ENCODE measurements around the gene KRTAP10-7.
"Not testable (repeated sequence)": the region's sequence is repeated elsewhere in the genome, so short reads cannot be mapped to it uniquely, and the experiment has no call there.

Gene KRTAP10-7

GRCh38 chr21:44590897-44591800 is 9.2 kb upstream of the KRTAP10-7 start:
- DNase-seq, result not testable (repeated sequence)

DNA sequence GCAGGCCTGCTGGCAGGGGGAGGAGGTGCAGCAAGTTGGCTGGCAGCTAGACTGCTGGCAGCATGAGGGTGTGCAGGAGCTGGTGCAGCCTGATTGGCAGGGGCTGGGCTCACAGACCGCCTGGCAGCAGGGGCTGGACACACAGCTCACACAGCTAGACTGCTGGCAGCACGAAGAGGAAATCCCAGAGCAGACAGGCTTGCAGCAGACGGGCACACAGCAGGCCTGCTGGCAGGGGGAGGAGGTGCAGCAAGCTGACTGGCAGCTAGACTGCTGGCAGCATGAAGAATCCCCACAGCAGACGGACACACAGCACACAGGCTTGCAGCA is 8.6 kb upstream of the KRTAP10-7 start:
- not testable (repeated sequence) for DNase-seq

DNA sequence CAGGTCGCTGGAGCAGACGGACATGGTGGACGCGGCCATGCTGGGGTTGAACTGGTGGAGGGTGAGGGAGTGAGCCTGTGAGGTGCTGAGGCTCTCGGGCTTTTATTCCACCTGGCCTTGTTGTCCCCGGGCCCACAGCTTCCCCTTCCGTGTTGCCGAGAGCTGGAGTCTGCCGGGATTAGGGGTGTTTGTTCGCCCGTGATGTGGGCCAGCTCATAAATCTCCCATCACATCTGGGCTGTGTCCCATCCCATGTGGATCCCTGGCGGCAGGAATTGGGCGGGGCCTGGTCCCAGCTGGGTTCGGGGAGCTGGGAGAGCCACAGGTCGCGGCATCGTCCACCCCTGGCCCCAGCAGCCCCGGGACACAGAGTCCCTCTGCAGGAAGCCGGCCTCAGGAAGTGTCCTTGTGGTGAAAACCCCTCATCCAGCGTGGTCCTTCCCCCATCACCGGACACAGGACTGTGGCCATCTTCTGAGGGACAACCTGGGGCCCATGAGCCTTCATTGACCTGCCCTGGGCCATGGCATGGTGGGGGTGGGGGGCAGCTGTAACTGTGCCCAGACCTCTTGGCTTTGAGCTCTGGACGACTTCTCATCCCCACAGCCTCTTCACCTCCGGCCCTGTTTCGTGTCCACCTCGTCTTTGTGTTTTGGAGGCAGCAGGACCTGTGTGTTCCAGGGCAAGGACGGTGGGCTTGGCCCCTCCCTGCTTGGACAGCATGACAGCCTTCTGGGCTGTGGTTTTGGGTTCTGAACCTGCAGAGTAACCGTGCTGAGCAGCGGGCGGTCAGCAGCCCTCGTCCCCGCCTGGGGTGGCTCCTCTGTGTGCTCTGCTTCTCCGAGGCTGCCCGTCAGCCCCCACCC is 7.7 kb upstream of the KRTAP10-7 start, which contains the start of gene KRTAP10-6:
KRTAP10-6 (minus strand) TSS at position 60 of the 866 bp plus-strand sequence; CDS start at position 39, 21 bp downstream.
- DNase-seq, result no peak

GRCh38 chr21:44593598-44594405 is 6.6 kb upstream of the KRTAP10-7 start:
- no peak for DNase-seq

- no peak for DNase-seq
These were observed 5.9 kb upstream of the KRTAP10-7 start for GRCh38 chr21:44594406-44594916.

GRCh38 chr21:44595524-44595923 is 4.9 kb upstream of the KRTAP10-7 start:
- DNase-seq, result no peak

DNA sequence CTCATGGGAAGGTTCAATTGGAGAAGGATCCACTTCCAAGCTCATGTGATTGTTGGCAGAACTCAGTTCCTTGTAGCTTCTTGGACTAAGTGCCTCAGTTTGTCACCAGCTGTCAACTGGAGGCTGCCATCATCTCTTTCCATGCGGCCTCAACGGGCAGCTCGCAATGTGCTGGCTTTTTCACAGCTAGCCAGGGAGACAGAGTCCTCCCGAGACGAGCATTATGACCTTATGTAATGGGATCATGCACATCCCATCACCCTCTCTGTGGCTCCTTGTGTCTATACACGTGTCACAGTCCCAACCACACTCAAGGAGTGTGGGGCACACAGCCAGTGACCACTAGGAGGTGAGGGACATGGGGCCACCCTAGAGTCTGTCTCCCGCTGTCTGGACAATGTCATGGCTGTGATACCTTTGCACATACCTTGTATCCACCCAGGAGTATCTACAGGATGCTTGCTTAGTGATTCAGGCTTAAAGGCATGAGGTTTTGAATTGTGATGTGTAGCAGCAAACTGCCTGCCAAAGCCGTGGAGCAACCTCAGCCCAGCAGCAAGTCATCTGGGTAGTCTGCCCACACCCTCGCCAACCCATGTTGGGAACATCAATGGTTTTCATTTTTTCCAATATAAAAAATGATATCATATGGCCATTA is 4.2 kb upstream of the KRTAP10-7 start:
- no peak for DNase-seq

GRCh38 chr21:44598061-44598460 is 2.3 kb upstream of the KRTAP10-7 start:
- no peak for DNase-seq

- DNase-seq, result no peak
These were observed 950 bp upstream of the KRTAP10-7 start for GRCh38 chr21:44599264-44600029.

DNA sequence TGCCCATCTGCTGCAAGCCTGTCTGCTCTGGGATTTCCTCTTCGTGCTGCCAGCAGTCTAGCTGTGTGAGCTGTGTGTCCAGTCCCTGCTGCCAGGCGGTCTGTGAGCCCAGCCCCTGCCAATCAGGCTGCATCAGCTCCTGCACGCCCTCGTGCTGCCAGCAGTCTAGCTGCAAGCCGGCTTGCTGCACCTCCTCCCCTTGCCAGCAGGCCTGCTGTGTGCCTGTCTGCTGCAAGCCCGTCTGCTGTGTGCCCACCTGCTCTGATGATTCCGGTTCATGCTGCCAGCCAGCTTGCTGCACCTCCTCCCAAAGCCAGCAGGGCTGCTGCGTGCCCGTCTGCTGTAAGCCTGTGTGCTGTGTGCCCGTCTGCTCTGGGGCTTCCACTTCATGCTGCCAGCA is 694 bp downstream of the KRTAP10-7 start:
- not testable (repeated sequence) for DNase-seq

- no peak for DNase-seq
These were observed 1.4 kb downstream of the KRTAP10-7 start for GRCh38 chr21:44601596-44602462.

GRCh38 chr21:44602463-44602850 is 2.1 kb downstream of the KRTAP10-7 start:
- no peak for DNase-seq

- no peak for DNase-seq
These were observed 2.9 kb downstream of the KRTAP10-7 start for GRCh38 chr21:44603109-44603875.

DNA sequence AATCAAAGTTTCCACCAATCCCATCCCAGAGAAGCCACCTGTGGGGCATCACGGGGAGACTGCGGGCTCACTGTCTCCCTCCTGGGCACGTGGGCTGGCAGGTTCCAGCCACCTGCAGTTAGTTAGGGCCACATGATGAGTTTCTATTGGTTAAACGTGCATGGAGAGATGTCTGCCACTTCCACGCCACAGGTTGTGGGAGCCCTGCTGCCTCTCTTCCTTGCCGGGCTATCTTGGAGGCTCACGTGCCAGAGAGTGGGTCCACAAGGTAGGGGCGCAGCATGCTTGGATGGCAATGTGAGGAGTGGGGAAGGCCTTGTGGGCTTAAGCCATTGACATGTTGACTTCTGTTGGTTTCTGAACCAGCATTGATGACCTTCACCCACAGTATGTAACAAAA is 3.5 kb downstream of the KRTAP10-7 start:
- DNase-seq, result no peak

DNA sequence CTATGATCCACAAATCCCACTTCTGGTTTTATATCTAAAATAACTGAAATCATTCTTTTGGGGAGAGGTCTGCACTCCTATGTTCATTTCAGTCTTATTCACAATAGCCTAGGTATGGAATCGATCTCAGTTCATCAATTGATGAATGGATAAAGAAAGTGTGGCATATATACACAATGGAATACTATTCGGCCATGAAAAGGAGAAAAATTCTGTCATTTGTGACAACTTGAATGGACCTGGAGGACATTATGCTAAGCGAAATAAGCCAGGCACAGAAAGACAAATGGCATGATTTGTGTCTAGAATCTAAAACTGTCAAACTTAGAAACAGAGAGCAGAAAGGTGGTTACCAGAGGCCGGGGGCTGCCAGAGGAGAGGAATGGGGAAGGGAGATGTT is 6.1 kb downstream of the KRTAP10-7 start:
- no peak for DNase-seq

DNA sequence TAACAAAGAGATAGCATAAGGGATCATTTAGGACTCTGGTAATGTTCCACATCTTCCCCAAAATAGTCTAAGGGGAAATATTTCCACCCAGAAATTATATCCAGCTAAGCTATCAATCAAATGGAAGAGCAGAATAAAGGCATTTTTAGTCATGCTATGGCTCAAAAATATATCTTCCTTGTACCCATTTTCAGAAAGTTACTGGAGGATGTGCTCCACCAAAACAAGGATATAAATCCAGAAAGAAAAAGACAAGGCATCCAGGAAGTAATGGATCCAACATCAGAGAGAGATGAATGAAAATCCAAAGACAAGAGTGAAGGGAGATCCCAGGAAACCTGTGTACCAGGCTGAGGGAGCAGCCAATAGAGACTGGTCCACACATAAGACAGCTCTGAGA is 8.8 kb downstream of the KRTAP10-7 start:
- no peak for DNase-seq

- not testable (repeated sequence) for DNase-seq
These were observed 9.9 kb downstream of the KRTAP10-7 start for GRCh38 chr21:44610157-44610843.

DNA sequence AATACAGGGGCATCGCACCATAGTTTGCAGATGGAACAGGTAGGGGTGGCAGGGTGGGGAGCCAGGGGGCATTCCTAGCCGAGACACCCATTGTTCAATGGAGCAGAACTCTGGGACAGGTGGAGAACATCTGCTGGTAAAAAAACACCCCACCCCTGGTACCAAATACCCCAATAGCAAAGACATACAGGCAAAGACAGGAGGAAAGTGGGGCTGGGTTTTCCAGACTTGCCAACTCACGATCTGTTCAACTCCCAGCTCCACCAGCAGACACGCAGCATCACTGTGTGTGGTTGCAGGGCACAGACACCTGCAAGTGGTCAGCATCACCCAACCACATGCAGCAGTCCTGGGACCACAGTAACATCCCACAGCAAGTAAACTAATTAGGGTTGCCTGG is 11.2 kb downstream of the KRTAP10-7 start:
- no peak for DNase-seq
